ENCODE measurements around the gene CCT2.

DNA sequence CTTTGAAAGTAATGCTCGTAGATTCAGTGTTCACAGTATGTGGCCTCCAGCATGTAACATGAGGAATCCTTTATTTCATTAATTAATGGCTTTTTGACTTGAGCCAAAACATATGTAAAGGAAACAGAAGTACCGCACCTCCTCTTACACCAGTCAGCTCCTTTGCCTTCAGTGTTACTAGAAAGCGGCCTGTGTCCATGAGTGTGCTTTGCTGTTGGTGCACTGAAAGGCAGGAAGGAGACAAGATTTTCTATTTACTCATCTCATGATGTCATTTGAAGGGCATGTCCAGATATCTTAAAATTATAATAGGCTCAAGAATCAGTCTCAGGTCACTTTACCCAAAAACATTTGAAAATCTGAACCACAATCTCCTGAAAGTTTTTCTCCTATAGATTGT is 9.9 kb upstream of the CCT2 start:
- TF ChIP-seq, protein P1, sequence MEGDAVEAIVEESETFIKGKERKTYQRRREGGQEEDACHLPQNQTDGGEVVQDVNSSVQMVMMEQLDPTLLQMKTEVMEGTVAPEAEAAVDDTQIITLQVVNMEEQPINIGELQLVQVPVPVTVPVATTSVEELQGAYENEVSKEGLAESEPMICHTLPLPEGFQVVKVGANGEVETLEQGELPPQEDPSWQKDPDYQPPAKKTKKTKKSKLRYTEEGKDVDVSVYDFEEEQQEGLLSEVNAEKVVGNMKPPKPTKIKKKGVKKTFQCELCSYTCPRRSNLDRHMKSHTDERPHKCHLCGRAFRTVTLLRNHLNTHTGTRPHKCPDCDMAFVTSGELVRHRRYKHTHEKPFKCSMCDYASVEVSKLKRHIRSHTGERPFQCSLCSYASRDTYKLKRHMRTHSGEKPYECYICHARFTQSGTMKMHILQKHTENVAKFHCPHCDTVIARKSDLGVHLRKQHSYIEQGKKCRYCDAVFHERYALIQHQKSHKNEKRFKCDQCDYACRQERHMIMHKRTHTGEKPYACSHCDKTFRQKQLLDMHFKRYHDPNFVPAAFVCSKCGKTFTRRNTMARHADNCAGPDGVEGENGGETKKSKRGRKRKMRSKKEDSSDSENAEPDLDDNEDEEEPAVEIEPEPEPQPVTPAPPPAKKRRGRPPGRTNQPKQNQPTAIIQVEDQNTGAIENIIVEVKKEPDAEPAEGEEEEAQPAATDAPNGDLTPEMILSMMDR (IDR thresholded peaks at IDR 0.05) = no peak
- TF ChIP-seq POLR2A (IDR thresholded peaks at IDR 0.05) = no peak

Measured in esophagus squamous epithelium (tissue), 4 donors.